Activated naive CD8-positive, alpha-beta T cell treated with anti-CD3 and anti-CD28 coated beads, Interleukin-2, amount 50 U/mL, for 16 hours (primary cell): ENCODE measurements around the gene TTLL9.
"Not testable (repeated sequence)": the region's sequence is repeated elsewhere in the genome, so short reads cannot be mapped to it uniquely, and the experiment has no call there.

Experiments used
- DNase-seq: peaks from one replicate; pipeline ENCODE4 v3.0.0-alpha.2; 2020; ENCODE audit warnings: low read depth, low spot score

TTLL9 gene

GRCh38 chr20:31869942-31870725, at the start of gene TTLL9, which contains the start of gene DUSP15:
Gene TTLL9, plus strand, starts transcription at chr20:31870634. Its CDS starts 493 bp downstream, at chr20:31871127.
Gene DUSP15, minus strand, starts transcription at chr20:31870527. Its CDS starts 190 bp downstream, at chr20:31870337.
- no peak for DNase-seq

GRCh38 chr20:31821427-31821826, 49.0 kb upstream of the TTLL9 start:
- DNase-seq = no peak

GRCh38 chr20:31822421-31823330, 47.8 kb upstream of the TTLL9 start:
- DNase-seq = peak; percentile 61

GRCh38 chr20:31823360-31824124, 46.9 kb upstream of the TTLL9 start:
- DNase-seq = no peak

GRCh38 chr20:31824125-31824485, 46.3 kb upstream of the TTLL9 start:
- DNase-seq = no peak

GRCh38 chr20:31824554-31825313, 45.7 kb upstream of the TTLL9 start:
- no peak for DNase-seq

GRCh38 chr20:31826074-31826473, 44.4 kb upstream of the TTLL9 start:
- no peak for DNase-seq

- DNase-seq = no peak
These were observed 43.4 kb upstream of the TTLL9 start for GRCh38 chr20:31827059-31827458.

GRCh38 chr20:31828016-31828415, 42.4 kb upstream of the TTLL9 start:
- DNase-seq = not testable (repeated sequence)

GRCh38 chr20:31829731-31830130, 40.7 kb upstream of the TTLL9 start:
- no peak for DNase-seq

GRCh38 chr20:31830406-31830981, 39.9 kb upstream of the TTLL9 start:
- DNase-seq = no peak

GRCh38 chr20:31831211-31831610, 39.2 kb upstream of the TTLL9 start:
- no peak for DNase-seq

GRCh38 chr20:31831771-31832306, 38.6 kb upstream of the TTLL9 start:
- no peak for DNase-seq

GRCh38 chr20:31833130-31833930, 37.1 kb upstream of the TTLL9 start:
- DNase-seq = peak; percentile 13

GRCh38 chr20:31833931-31834521, 36.4 kb upstream of the TTLL9 start:
- no peak for DNase-seq

GRCh38 chr20:31835554-31835953, 34.9 kb upstream of the TTLL9 start:
- DNase-seq = no peak

GRCh38 chr20:31835977-31836852, 34.2 kb upstream of the TTLL9 start:
- DNase-seq = no peak
